ENCODE measurements around the gene PEMT. TPM values are rescaled to one million over a fixed set of nuclear protein-coding genes. Genes with fewer than 3 reads are reported as not detected.

Gene PEMT
- total RNA-seq, 1 experiment from 2014 or later: 25.6 TPM

DNA sequence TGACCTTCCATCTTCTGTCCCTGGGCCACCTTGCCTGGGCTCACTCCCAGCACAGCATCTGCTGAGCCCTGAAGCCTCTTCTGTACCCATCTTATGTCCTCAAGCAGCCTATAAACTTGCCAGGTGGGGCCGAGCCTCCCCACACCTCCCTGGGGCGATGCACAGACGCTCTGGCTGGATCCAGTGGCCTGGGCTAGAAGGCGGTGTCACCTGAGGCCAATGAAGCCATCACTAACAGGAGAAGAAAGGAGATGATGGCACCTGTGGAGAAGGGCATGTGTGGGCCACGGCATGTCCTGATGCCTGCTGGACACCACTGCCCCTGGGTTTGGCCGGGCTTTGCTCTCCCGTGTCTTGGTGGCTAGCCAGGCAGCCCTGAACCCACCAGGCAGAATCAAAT, 45.5 kb downstream of the PEMT start:
- Mint-ChIP-seq H3K9me3 (ENCODE audit: low read depth, unreplicated experiment) (no peaks in the 10 kb centered on the region), H3K27me3 (ENCODE audit: unreplicated experiment) (no peaks in the 10 kb centered on the region), H3K4me1 (ENCODE audit: low read depth, unreplicated experiment) (no peaks in the 10 kb centered on the region), H3K36me3 (ENCODE audit: insufficient read depth, unreplicated experiment) (no peaks in the 10 kb centered on the region), H3K4me3 (ENCODE audit: low read depth, unreplicated experiment) (no peak overlapping the region), H3K27ac (ENCODE audit: unreplicated experiment) (no peak overlapping the region)
- BruUV-seq (replicated peaks): no TSS peak
- DNase-seq: no peak
- CTCF ChIA-PET: no interaction called here
- TF ChIP-seq, protein P1, sequence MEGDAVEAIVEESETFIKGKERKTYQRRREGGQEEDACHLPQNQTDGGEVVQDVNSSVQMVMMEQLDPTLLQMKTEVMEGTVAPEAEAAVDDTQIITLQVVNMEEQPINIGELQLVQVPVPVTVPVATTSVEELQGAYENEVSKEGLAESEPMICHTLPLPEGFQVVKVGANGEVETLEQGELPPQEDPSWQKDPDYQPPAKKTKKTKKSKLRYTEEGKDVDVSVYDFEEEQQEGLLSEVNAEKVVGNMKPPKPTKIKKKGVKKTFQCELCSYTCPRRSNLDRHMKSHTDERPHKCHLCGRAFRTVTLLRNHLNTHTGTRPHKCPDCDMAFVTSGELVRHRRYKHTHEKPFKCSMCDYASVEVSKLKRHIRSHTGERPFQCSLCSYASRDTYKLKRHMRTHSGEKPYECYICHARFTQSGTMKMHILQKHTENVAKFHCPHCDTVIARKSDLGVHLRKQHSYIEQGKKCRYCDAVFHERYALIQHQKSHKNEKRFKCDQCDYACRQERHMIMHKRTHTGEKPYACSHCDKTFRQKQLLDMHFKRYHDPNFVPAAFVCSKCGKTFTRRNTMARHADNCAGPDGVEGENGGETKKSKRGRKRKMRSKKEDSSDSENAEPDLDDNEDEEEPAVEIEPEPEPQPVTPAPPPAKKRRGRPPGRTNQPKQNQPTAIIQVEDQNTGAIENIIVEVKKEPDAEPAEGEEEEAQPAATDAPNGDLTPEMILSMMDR (IDR thresholded peaks at IDR 0.05; ENCODE audit: unreplicated experiment): no peak
- intact Hi-C loops (cut with micrococcal nuclease; ENCODE audit: unreplicated experiment): no loop called here

DNA sequence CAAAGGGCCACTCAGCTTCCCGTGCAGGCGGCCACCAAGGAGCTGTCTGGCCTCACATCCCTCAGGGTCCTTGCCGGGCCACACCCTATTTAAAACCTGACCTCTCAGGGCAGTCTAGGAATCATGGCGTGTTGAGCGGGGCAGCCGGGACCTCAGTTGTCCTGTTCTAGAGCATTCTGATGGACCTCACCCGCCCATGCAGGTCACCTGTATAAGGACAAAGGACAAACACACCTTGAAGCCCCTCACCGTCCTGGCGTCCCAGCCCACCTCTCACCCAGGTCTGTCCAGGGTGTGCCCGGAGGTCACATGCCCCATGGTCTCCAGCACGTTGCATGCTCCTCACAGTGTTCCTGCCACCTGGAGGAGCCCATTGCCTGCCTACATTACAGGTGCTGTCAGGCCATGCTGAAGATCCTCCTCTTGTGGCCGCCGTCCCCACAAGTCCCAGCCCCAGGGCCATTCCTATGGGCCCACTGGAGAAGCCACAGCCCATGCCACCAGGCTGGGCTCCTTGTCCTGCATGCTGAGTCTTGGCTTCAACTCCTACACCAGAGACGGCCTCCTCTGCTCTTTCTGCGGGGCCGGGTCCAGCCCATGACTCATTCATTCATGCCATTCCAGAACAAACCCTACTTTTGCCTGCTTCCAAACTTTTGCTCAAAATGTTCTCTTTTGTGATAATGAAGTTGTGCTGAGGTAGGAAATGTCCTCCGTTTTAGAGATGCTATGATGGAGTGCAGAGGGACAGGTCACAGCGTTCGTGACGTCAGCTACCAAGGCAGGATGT, 46.3 kb downstream of the PEMT start:
- Mint-ChIP-seq H3K27ac (ENCODE audit: unreplicated experiment) (no peak overlapping the region), H3K4me1 (ENCODE audit: low read depth, unreplicated experiment) (no peaks in the 10 kb centered on the region), H3K9me3 (ENCODE audit: low read depth, unreplicated experiment) (no peaks in the 10 kb centered on the region), H3K27me3 (ENCODE audit: unreplicated experiment) (no peaks in the 10 kb centered on the region), H3K36me3 (ENCODE audit: insufficient read depth, unreplicated experiment) (no peaks in the 10 kb centered on the region), H3K4me3 (ENCODE audit: low read depth, unreplicated experiment) (no peak overlapping the region)
- intact Hi-C loops (cut with micrococcal nuclease; ENCODE audit: unreplicated experiment): no loop called here
- BruUV-seq (replicated peaks): no TSS peak
- CTCF ChIA-PET: no interaction called here
- TF ChIP-seq, protein P1 (IDR thresholded peaks at IDR 0.05; ENCODE audit: unreplicated experiment): no peak
- no peak for DNase-seq

DNA sequence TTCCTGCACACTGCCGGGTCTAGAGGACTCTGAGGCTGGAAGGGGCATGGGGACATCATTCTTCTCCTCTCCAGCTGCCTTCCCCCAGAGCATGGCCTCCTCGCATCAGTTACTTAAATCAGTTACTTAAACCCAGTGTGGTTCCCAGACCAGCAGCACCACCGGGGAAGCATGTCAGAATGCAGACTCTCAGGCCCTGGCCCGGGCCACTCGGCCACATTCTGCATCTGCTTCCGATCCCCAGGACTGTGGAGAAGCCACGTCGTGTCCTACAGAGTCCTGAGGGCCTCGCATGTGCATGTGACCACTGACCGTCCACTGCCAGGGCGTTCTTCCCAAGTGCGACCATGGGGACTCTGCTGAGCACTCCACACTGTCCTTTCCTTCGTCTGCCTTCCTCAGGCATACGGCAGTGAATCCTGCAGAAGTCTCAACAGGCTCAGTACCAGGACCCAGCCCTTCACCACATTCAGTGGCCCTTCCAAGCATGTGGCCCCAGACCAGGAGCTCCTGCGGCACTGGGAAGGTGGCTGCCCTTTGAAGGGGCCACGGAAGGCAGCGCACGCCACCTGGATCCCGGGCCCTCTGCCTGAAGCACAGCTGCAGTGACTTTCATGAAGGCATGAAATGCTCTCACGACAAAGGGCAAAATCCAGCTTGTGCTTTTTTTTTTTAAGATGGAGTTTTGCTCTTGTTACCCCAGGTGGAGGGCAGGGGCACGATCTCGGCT, 48.4 kb downstream of the PEMT start:
- DNase-seq: no peak
- H3K27ac Mint-ChIP-seq (ENCODE audit: unreplicated experiment): no peak overlapping the region
- intact Hi-C loops (cut with micrococcal nuclease; ENCODE audit: unreplicated experiment): no loop called here
- no peaks in the 10 kb centered on the region for H3K27me3 Mint-ChIP-seq (ENCODE audit: unreplicated experiment)
- H3K9me3 Mint-ChIP-seq (ENCODE audit: low read depth, unreplicated experiment): no peaks in the 10 kb centered on the region
- TF ChIP-seq, protein P1 (IDR thresholded peaks at IDR 0.05; ENCODE audit: unreplicated experiment): no peak
- no peak overlapping the region for H3K4me3 Mint-ChIP-seq (ENCODE audit: low read depth, unreplicated experiment)
- H3K36me3 Mint-ChIP-seq (ENCODE audit: insufficient read depth, unreplicated experiment): no peaks in the 10 kb centered on the region
- no peaks in the 10 kb centered on the region for H3K4me1 Mint-ChIP-seq (ENCODE audit: low read depth, unreplicated experiment)
- CTCF ChIA-PET: no interaction called here
- no TSS peak for BruUV-seq (replicated peaks)

DNA sequence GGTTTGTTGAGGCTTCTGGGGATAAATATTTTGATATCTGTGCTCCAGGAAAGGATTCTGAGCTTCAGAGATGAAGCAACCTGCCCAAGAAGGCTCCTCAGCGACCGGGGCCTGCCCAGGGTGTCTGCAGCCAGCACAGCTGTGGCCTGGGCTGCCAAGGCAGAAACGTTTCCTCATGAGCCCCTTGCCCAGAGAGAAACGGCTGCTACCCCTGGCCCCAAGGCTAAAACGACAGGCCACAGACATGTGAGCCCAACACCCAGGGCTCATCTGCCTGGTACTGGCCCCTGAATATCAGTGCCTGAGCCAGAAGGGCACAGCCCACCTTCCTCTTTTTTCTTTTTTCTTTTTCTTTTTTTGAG, 49.9 kb downstream of the PEMT start:
- Mint-ChIP-seq H3K27me3 (ENCODE audit: unreplicated experiment) (no peaks in the 10 kb centered on the region), H3K4me3 (ENCODE audit: low read depth, unreplicated experiment) (no peak overlapping the region), H3K4me1 (ENCODE audit: low read depth, unreplicated experiment) (no peaks in the 10 kb centered on the region), H3K9me3 (ENCODE audit: low read depth, unreplicated experiment) (no peaks in the 10 kb centered on the region), H3K27ac (ENCODE audit: unreplicated experiment) (no peak overlapping the region), H3K36me3 (ENCODE audit: insufficient read depth, unreplicated experiment) (no peaks in the 10 kb centered on the region)
- CTCF ChIA-PET: no interaction called here
- intact Hi-C loops (cut with micrococcal nuclease; ENCODE audit: unreplicated experiment): no loop called here
- no TSS peak for BruUV-seq (replicated peaks)
- TF ChIP-seq, protein P1 (IDR thresholded peaks at IDR 0.05; ENCODE audit: unreplicated experiment): no peak
- DNase-seq: no peak

All from Calu3 (cell line).